HL-60 (cell line): Measurements from ENCODE around the gene RBL2.

Source experiments
- CTCF ChIP-seq: IDR thresholded peaks from one replicate; pipeline ENCODE4 v1.5.1; 2011; ENCODE audit warnings: low read length, control low read depth, inconsistent platforms; ENCODE audit not compliant: insufficient read depth
- GABPA ChIP-seq: IDR thresholded peaks from 2 replicates; pipeline ENCODE4 v1.6.1; 2012; ENCODE audit warnings: low read depth
- POLR2AphosphoS5 ChIP-seq: IDR thresholded peaks from 2 replicates; pipeline ENCODE4 v1.6.1; 2012; ENCODE audit warnings: low read depth
- REST ChIP-seq: IDR thresholded peaks from 2 replicates; pipeline ENCODE4 v1.6.1; 2012; ENCODE audit warnings: low read depth; ENCODE audit not compliant: insufficient replicate concordance
- SPI1 ChIP-seq: IDR thresholded peaks from 2 replicates; pipeline ENCODE4 v1.6.1; 2012; ENCODE audit warnings: low read depth, mild to moderate bottlenecking, borderline replicate concordance

DNA sequence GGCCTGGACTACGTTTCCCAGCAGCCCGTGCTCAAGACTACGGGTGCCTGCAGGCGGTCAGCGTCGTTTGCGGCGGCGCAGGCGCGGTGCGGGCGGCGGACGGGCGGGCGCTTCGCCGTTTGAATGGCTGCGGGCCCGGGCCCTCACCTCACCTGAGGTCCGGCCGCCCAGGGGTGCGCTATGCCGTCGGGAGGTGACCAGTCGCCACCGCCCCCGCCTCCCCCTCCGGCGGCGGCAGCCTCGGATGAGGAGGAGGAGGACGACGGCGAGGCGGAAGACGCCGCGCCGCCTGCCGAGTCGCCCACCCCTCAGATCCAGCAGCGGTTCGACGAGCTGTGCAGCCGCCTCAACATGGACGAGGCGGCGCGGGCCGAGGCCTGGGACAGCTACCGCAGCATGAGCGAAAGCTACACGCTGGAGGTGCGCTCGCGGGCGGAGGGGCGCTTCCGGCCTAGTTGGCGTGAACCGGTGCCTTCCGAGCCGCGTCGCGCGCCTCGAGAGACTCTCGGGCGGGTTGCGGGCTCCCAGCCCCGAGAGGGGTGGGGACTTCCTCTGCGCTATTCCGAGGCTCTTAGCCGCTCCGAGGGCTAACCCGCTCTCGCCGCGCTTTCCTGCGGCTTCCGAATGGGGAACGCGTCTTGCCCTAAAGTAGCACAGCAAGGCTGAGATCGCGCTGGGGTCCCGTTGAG is at the start of gene RBL2:
- TF ChIP-seq CTCF (no peak), GABPA (no peak), POLR2AphosphoS5 (peak; percentile 77), REST (peak; percentile 20), SPI1 (peak; percentile 60)
